Hematopoietic multipotent progenitor cell treated with erythropoietin and hydrocortisone succinate and interleukin-3 and kit ligand, for 8 days (in vitro differentiated cells): ENCODE data around the gene GRIPAP1.
"Not testable (repeated sequence)": the region's sequence is repeated elsewhere in the genome, so short reads cannot be mapped to it uniquely, and the experiment has no call there.

Experiments used
- DNase-seq: peaks from one replicate; pipeline ENCODE4 v3.0.0-alpha.2; 2015

Gene GRIPAP1

DNA sequence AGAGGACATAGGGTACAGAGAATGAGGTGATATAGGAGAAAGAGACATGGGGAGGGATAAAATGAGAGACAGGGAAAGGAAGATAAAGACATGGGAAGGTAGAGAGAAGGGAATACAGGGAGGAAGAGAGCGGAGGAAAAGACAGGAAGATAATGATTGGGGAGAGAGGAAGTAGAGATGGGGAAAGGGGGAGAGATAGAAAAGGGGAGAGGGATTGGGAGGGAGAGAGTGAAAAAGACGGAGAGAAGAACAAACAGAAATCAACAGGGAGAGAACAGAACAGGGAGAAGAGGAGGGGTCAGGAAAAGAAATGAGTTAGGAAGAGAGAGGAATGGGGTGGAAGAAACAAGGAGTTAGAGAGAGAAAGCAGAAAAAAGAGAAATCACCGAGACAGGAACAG, 4.6 kb downstream of the GRIPAP1 start:
- no peak for DNase-seq

DNA sequence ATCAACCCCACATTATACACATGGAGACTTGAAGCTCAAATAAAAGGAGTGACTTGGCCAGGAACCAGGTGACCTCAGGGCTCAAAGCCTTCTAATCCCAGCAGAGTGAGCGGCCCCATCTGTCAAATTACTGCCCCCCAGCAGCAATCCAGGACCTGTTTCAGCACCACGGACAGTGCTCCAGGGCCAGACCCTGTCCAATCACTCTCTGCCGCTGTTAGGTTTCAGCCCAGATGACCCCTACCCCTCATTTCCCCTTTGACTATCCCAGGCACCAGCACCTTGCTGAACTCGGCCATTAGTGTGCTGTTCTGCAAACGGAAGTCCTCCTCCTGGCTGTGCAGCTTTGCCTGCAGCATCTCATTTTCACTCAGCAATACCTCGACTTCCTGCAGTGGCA, 5.1 kb downstream of the GRIPAP1 start:
- no peak for DNase-seq

DNA sequence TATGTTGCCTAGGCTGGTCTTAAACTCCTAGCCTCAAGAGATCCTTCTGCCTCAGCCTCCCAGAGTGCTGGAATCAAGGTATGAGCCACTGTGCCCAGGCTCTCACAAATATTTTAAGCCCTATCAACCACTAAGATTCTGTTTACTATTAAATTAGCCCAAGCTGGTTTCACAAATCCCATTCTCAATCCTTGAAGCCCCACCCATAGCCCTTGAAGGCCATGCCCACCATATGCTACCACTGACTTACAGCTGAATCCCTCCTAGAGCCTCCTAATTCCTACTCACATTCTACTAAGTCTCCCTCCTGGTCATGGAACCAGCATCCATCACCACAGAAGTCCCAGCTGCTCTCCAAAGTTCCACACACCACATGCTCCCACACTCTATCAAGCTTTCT, 9.7 kb downstream of the GRIPAP1 start:
- DNase-seq: no peak

DNA sequence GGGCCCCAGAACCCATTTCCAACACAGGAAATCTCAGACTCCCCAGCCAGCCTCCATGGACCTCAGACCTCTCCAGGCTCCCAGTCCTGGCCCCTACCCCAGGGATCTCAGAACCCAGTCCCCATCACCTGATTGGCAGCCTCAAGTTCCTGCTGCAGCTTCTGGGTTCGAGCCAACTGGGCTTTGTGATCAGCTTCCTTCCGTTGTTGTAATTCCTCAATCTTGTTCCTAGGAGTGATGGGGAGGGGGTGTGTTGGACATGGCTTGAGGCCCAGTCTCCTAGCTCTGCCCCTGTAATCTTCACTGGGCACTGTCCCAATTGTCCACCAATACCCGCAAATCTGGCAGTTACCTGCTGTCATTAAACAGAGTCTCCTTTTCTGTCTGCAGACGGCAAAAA, 12.6 kb downstream of the GRIPAP1 start:
- no peak for DNase-seq

DNA sequence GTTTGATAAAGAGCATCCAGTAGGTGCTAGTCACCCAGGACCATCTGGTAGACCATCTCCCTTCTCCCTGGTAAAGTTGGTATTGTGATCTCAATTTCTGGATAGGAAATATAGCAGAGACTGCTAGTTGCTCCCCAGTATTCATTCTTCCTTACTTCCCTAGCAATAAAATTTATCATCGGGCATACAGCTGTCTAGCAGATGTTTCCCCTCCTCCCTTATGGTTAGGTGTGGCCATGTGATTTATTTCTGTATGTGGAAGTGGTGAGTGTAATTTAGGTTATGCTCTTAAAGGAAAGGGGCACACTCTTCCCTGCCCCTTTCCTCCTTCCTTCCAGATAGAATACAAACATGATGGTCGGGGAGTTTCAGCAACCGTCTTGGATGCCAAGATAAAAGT, 18.2 kb downstream of the GRIPAP1 start:
- no peak for DNase-seq

DNA sequence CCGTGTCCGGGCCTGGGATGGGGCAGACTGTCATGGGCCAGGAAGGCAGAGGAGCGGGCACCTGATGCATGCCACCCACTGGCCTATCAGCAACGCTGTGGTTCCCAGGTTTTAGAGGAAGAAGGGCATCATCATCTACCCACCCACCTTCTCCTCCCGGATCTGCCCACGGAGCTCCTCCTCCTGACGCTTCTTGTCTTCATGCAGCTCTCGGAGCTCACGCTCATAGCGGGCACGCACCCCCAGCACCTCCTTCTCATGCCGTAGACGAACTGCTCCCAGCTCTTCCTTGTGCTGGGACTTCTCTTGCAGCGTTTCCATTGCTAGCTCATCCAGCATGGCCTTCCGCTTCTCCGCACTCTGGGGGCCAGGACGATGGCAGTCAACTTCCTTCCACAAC, 19.0 kb downstream of the GRIPAP1 start:
- no peak for DNase-seq

DNA sequence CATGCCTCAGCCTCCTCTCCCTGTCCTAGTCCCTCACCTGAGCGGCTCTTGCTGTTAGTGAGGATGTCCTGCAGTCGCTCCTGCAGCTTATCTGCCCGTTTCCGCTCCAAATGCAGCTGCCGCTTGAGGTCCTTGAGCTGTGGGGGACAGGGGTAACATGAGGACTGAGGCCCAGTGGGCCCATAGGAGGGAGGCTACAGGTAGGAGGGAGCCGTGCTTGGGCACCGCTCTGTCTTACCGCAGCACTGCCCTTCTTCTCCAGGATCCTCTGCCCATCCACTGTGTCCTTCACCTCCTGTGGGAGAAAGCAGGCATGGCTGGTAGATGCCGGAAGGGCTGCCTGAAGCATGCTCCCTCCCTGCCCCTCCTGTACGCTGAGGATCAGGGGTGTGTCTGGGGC, 20.9 kb downstream of the GRIPAP1 start:
- DNase-seq: no peak

DNA sequence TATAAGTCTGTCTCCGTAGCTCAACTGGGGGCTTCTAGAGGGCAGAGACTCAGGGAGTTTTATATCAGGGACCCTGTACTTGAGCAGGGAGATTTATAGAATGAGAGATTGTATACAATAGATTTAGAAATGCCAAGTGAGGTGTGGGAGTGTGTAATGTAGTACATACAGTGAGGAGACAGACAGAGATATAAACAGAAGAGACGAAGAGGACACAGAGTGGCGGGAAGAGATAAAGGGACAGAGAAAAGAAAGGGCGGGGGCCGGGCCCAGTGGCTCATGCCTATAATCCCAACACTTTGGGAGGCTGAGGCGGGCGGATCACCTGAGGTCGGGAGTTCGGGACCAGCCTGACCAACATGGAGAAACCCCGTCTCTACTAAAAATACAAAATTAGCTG, 21.7 kb downstream of the GRIPAP1 start:
- DNase-seq: not testable (repeated sequence)

DNA sequence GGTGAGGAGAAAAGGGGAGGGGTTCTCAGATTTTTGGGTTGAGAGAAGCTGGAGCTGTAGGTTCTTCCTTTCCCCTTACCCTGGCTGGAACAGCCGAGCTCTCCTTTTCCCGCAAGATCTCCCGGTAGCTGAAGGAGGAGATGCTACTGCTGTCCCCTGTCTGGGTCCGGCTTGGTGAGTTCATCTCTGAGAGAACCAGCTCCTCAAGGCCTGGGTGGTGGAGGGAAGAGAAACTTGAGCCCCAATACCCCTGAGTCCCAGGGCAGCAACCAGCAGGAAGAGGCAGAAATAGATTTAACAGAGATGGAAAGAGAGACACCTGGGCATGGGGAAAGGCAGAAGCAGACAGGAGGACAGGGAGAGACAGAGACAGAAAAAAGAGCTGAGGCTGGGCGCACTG, 23.8 kb downstream of the GRIPAP1 start:
- no peak for DNase-seq

DNA sequence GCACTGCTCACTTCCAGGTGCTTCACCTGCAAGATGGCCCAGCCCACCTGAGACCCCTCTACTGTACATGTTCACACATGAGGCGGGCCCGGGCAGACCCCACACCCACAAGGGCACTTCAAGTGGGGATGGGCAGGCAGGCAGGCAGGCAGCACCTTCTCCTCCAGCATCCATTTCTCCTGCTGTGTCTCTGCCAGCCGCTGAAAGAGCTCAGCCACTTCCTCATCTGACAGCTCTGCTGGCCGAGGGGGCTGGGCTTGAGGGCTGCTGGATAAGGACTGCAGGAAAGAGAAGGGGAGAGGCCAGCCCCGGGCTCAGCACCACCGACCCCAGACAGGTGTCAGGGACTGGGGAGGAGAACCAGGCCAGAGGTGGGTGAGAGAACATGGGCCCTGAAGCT, 26.0 kb downstream of the GRIPAP1 start:
- no peak for DNase-seq

DNA sequence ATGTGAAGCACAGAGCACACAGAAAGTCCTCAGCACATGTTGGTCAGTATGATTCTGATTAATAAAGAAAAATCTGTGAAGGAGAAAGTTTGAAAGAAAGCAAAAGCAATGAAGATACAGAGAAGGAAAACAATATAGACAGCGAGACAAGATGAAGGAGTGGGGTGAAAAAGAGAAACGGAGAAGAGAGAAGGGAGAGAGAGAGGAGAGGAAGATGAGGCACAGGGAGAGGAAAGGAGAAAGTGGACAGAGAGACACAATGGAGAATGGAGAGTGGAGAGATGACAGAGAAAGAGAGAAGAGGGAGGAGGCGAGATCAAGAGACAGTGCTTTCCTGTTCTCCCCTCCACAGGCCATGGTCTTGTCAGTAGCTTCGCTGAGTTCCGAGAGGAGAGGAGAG, 26.5 kb downstream of the GRIPAP1 start:
- no peak for DNase-seq

DNA sequence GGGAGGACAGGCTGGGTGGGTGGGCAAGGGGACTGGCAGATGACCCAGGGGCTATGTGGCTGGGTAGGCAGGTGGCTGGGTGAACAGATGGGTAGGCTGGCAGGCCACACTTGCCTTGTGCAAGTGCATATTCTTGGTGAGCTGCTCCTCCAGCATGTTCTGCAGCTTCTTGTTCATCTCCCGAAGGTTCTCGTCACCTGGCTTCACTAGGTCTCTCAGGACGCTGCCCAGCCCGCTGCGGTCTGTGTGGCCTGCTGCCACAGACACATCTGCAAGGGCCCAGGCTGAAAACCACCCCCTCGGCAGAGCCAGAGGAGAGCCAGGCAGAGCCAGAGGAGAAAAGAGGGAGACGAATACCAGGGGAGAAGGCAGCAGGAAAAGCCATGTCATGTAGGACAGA, 27.0 kb downstream of the GRIPAP1 start:
- no peak for DNase-seq

DNA sequence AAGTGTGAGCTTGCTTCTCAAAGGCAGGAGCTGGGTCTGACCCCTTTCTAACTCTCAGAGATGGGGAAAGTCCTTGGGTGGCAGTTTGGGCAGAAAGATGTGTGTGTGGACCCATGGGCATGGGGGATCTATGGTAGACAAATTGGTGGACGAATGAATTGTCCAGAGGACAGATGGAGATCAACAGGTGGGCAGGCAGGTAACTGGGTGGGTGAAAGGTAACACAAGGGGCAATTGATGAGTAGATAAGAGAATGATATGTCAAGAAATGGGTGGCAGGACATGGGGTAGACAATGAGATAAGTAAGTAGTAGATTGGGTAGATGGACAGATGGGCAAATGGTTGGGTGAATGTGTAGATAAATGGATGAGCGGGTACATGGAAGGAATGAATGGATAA, 27.5 kb downstream of the GRIPAP1 start:
- no peak for DNase-seq

DNA sequence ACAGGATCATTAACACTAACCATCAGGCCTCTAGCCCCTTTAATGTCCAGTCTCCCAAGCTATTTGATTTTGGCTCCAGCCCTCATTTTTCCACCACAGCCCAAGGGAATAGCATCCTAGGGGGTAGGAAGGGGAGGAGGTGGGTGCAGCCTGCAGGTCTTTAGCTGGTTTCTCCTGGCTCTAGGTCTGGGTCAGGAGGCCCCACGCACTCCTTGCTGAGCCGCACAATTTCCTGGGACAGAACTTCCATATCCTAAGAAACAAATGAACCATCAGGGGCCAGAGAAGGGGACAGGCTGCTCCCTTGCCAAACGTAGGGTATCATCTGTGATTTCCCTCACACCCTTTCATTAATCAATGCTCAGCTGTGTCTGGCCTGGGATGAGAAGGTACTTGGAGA, 28.0 kb downstream of the GRIPAP1 start:
- DNase-seq: no peak

DNA sequence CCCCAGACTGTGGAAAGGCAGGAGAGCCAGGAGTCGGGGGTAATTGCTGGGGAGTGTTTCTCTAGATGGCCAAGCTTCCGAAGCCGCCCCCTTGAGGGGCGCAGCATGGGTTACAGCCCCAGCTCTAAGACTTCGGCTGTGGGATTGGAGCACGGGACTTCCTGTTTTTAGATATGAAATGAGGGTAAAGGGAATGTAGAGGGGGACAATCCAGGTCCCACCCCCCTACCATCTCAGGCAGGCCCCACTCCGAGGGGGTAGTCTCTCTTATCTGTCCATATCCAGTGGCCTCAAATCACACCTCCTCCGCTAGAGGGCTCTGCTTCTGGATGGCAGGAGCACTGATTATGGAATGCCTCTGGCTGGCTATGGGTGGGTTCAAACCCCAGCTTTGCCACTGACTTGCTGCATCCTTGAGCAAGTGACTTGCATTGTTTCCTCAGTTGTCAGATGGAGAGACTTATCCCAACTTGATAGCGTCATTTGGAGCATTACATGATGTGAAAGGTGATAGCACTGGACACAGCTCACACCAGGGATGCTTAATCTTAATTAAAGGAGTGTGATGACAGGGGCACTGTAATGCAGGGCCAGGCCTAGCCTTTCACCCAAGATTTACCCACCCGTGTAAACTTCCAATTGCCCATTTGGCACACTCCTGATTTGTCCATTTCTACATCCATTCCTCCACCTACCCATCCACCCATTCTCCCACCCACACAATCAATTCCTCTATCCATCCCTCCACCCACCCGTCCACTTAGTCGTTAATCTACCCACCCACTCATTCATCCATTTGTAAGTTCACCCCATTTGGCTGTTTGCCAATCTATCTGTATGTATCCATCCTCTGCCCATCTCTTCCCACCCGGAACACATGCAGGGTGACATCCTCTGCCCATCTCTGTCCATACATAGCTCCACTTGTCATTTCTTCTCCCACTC, 29.6 kb downstream of the GRIPAP1 start:
- DNase-seq: peak; percentile 63

DNA sequence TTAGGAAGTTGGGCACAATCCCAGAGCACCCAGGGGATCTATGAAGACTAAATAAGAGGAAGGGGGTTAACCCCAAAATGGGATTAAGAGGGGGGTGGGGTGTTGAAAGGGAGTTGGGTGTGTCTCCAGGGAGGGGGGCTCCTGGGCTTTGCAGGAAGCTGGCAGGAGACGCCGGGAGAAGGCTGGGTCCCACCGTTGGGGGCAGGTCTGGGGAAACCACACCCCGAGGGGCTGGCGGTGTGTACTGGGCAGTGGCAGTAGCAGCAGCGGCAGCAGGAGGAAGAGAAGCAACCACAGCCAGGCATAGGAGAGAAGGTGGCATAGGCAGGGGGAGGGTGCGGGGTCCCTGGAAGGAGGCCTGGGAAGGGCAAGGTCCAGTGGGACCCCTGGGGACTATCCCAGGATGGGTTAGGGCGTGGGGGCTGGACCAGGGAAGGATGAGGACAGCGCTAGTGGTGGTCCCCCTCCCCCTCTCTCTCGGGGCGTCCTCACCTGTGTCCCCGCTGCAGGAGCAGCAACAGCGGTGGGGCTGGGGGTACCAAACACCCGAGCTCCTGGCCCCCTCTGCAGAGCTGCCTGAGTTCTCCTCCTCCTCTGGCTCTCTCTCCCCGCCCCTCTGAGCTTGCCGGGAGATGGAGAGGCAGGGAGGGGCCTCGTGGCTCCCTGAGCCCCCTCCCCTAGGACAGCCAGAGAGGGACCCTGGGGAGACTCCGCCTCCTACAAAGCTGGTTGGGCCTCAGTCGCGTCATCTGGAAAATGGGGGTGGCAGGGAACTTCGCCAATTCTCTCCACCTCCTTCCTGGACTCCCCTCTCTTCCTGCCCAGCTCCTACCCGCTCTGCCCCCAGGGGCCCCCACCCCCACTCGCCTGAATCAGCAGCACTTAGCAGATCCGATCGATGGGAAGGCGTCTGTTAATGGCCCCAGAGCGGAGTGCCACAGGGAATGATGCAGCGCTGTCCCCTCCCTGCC, 30.5 kb downstream of the GRIPAP1 start, which contains the start of gene KCND1:
KCND1 (minus strand) TSS at position 596 of the 971 bp plus-strand sequence. CDS start 1,573 bp downstream, outside the sequence.
- DNase-seq: no peak

DNA sequence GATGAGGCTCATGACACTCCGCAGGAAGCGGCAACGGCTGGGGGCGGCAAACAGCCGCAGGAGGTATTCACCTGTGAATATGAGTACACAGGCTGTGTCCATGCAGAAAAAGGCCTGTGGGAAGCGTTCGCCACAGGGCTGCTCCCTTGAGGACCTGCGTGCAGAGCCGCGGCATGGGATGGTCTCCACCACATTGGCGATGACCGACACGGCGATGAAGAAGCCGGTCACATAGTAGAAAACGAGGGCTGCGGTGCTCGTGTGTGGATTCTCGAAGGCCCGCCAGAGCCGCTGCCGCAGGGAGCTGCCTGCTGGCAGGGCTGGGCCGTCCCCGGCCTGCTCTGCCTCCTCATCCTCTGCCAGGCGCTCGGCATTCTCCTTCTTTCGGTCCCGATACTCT, 32.6 kb downstream of the GRIPAP1 start:
- no peak for DNase-seq

DNA sequence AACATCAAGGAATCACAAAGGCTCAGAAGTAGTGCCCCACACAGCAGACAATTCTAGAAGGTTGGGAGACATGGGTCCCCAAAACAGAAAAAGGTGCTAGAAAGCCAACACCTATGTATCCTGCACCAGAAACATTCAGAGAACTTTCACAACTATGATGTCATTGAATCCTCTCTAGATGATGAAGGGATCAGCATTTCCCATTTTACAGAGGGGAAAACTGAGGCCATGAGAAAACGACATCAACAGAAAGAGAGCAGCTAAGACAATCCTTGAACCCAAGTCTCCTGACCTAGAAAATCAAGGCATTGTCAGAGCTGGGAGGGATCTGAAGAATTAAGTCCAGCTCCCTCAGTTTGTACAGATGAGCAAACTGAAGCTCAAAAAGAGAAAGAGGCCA, 33.7 kb downstream of the GRIPAP1 start:
- no peak for DNase-seq

DNA sequence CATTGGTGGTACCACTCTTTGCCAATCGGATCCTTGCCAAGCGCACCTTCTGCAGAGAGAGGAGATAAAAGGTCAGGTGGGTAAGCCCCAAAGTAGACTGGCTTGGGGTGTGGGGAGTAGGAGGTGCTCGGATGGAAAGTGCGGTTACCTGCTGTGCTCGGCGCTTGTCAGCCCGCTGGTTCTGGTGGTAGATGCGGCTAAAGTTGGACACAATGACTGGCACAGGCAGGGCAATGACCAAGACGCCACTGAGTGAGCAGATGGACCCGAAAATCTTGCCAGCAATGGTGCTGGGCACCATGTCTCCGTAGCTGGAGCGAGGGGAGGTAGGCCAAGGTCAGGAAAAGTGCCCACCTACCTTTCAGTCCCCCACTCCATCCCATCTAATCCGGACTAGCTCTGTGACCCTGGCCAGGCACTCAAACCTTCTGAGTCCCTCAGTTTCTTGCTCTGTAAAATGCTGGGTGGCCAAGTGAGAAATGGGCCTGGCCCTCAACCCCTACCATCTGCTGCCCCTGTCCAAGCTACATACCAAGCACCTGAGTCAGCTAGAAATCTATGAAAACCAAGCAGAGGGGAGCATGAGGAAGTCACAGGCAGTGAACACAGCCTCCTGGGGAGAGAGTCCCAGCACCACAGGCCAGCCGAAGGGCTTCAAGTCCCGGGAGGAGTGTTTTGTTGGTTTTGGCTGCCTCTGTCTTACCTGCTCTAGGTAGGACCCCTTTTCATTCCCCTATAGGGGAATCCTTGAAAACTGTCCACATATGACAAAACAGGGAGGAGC, 35.1 kb downstream of the GRIPAP1 start:
- no peak for DNase-seq

DNA sequence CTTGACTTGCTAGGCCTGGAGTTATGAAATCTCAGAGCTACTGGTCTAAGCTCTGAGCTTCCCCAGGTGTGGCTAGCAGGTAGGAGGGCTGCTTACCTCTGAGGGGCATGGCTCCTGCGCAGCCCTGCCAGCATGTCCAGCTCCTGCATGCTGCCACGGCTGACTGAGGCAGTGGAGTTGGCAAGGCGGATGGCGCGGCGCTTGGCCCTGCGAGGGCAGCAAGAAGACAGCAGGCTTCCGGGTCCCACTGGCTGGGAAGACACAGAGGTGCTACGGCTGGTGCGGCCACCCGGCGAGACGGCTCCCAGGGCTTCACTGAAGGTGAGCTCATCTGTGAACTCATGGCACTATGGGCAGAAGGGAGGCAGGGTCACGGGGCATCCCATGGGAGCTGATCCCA, 36.1 kb downstream of the GRIPAP1 start:
- DNase-seq: no peak

DNA sequence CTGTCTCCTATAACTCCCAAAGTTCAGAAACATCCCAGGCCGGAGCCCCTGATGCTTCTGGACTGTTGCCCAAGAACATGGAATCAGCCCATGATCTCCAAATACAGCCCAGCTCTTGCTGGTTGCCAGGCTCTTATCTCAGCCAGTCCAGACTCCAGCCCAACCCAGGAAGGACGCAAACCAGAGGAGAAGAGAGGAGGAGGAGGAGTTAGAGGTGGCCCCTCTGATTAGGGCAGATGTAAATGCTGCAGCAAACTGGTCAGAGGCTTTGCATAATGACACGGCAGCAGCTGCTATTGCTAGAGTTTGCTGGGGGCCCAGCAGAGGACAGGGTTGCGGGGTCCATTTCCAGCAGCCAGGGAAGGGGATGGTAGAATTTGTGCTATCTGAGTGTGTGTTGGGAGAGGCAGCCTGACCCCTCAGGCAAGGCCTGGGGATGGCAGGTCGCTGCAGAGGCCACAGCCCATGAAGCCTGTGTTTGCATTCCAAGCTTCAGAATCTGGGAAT, 40.4 kb downstream of the GRIPAP1 start:
- peak; percentile 95 for DNase-seq

DNA sequence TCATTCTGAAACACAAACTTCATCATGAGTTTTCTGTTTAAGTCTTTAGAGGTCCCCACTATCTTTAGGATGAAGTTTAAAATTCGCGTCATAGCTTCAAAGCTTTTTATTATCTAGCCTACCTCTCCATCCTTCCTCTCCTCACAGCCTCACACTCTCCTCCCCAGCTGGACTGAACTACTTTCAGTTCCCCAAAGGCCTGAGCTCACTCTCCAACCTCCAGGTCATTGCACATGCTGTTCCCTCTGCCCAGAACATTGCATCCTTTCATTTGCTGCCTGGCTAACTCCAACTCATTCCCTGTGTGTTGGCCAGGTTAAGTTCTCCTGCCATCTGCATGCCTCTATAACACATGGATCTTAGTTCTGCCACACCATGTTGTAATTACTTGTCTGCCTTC, 41.8 kb downstream of the GRIPAP1 start:
- no peak for DNase-seq
